ENCODE results near the gene ZNF618.
"Not testable (repeated sequence)": the region's sequence is repeated elsewhere in the genome, so short reads cannot be mapped to it uniquely, and the experiment has no call there.

ZNF618 gene

DNA sequence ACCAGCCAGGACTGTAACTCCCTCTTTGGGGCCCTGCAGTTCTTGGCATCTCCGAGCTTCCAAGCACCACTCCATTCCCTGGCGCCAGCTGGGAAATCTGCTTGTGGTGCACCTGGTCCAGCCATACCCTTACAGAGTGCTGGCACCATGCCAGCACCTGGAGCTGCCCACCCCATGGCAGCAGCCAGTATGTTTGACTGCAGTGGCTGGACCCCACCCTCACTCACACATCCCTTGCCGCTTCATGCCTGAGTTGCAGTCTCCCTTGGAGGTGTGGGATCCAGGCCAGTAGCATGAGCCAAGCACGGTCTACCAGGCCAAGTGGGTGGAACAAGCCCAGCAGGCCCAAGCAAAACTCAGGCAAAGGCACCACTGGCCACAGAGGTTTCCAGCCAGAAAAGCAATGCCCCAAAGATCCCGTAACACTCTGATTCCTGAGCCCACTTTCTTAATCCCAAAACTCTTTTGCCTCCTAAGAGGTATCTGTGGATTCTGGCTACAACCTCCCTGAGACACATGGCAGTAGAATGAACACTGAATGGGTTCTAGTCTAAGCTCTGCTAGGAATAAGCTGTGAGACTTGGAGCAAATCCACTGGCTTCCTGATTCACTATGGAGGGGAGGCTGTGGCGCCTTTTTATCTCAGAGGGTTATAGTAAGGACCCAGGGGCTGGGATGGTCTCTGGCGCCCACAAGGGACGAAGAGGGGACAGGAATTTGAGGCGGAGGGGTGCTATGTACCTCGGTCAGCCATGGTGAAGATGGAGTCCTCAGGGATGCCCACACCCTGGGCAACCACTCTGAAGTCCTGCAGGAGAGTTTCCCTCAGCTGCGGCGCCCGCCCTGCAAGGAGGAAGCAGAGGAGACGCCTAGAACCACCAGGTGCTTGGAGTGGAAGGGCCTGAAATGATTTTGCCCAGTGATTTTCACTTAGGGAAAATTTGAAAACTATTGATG is 196.4 kb downstream of the ZNF618 start:
- no peaks in the 10 kb centered on the region for H3K9me3 Mint-ChIP-seq
- no peak for DNase-seq
- no peaks in the 10 kb centered on the region for H3K4me1 Mint-ChIP-seq
- no peak overlapping the region for H3K27ac Mint-ChIP-seq
- H3K4me3 Mint-ChIP-seq = no peak overlapping the region
- CTCF ChIA-PET = interaction anchor here (0.7 to 2.7 kb wide), 2 partner anchors 10 to 21 kb away, joined by 3 to 12 read pairs; no protein-coding TSS in a partner anchor
- H3K27me3 Mint-ChIP-seq = peaks cover 3% of the 10 kb centered on the region
- H3K36me3 Mint-ChIP-seq = no peaks in the 10 kb centered on the region

DNA sequence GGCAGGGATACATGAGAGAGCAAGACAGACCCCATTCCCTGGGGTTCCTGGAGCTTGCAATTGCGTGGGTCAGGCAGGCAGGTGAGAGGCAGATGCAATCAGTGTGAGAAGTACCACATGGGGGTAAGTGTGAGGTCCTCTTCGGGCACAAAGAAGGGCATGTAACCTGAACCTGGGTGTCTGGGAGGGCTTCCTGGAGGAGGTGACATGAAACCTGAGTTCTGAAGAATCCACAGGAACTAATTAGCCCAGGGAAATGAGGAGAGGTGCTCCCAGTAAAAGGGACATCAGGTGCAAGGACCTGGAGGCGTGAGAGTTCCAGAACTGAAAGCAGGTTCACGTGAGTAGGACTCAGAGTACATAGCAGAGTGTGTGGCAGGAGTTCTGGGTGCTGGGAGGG is 199.5 kb downstream of the ZNF618 start:
- no peaks in the 10 kb centered on the region for H3K36me3 Mint-ChIP-seq
- H3K27ac Mint-ChIP-seq = no peak overlapping the region
- CTCF ChIA-PET = no interaction called here
- peaks cover 5% of the 10 kb centered on the region for H3K27me3 Mint-ChIP-seq
- no peak for DNase-seq
- no peaks in the 10 kb centered on the region for H3K4me1 Mint-ChIP-seq
- H3K9me3 Mint-ChIP-seq = no peaks in the 10 kb centered on the region
- H3K4me3 Mint-ChIP-seq = no peak overlapping the region

DNA sequence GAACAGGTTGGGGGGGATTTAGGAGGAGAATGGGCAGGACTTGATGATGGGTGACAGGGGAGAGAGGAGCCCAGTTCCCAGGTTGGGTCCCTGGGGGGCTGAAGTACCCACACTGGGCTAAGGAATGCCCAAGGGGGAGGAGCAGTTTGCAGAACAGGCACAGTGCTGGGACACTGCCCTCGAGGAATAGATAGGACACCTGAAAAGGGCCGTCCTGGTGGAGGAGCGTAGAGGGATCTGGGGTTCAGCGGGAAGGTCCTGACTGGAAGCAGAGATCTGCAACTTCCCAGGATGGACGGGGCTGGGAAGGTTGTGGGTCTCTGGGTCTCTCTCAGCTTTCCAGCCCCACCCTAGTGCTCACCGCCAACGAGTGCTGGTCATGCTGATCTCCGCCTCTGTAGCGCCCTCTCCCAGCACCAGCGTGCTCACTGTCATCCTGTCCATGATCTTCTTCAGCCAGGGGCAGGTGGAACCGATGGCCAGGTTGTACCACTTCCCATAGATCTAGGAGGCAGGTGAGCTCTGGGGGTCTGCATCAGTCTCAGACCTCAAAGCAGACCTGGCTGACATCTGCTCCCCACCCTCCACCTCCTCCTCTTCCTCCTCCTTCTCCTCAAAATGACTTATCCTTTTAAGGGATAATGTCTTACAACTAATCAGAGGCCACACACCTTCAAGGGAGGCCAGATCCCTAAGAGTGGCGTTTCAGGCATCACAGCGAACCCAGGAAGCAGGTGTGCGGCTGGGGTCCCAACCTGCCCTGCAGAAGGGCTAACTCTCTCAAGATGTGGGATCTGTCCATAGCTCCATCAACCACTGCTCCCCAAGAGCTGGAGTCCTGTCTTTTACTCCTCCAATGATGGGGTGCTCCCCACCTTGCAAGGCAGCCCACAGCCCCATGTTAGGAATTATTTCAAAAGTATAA is 200.4 kb downstream of the ZNF618 start:
- no peaks in the 10 kb centered on the region for H3K4me1 Mint-ChIP-seq
- DNase-seq = no peak
- CTCF ChIA-PET = interaction anchor here (0.6 kb wide), 1 partner anchor 12 kb away, joined by 3 read pairs; no protein-coding TSS in a partner anchor
- H3K4me3 Mint-ChIP-seq = no peak overlapping the region
- H3K27me3 Mint-ChIP-seq = peaks cover 5% of the 10 kb centered on the region
- no peaks in the 10 kb centered on the region for H3K9me3 Mint-ChIP-seq
- no peak overlapping the region for H3K27ac Mint-ChIP-seq
- H3K36me3 Mint-ChIP-seq = no peaks in the 10 kb centered on the region

DNA sequence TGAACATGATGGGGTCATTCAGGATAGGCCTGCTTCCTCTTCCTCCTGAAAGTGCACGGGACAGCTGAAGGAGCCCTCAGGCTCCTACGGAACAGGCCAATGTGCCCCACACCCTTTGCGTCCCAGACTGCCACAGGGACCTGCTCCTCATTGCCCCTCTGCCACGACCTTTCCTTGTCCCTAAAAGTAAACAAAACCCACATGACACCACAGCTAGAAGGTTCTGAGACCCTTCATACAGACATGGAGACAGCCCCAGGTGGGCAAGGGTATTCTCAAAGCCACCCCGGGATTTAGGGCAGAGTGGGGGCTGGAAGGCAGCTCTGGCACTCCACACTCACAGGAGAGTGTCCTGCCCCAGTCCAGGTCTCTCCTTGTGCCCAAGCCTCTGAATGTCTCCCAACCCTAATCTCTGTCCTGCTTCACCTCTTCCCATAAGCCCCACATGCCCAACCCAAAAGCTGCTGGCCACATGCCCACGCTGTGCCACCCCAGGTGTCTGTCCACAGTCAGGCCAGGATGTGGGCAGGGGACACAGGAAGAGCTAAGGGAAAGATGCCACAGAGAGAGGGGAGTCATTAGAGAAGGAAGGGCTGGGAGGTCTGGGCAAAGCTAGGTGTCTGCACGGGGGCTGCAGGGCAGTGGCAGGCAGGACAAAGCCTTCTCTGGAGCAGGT is 201.2 kb downstream of the ZNF618 start:
- DNase-seq = no peak
- CTCF ChIA-PET = interaction anchor here (0.6 kb wide), 1 partner anchor 13 kb away, joined by 3 read pairs; no protein-coding TSS in a partner anchor
- Mint-ChIP-seq H3K36me3 (no peaks in the 10 kb centered on the region), H3K4me3 (no peak overlapping the region), H3K4me1 (no peaks in the 10 kb centered on the region), H3K27me3 (peaks cover 6% of the 10 kb centered on the region), H3K27ac (no peak overlapping the region), H3K9me3 (no peaks in the 10 kb centered on the region)

- no peak for DNase-seq
- Mint-ChIP-seq H3K4me3 (no peak within 1 kb of the TSS), H3K27me3 (peaks cover 10% of the 10 kb centered on the region), H3K9me3 (no peaks in the 10 kb centered on the region), H3K36me3 (no peaks in the 10 kb centered on the region), H3K4me1 (no peaks in the 10 kb centered on the region), H3K27ac (no peak within 1 kb of the TSS)
- CTCF ChIA-PET = no interaction called here
Observed at GRCh38 chr9:114078021-114078780, 202.1 kb downstream of the ZNF618 start, which contains the start of gene AMBP. Gene AMBP, minus strand, starts transcription at chr9:114078300. Its CDS starts 91 bp downstream, at chr9:114078209.

DNA sequence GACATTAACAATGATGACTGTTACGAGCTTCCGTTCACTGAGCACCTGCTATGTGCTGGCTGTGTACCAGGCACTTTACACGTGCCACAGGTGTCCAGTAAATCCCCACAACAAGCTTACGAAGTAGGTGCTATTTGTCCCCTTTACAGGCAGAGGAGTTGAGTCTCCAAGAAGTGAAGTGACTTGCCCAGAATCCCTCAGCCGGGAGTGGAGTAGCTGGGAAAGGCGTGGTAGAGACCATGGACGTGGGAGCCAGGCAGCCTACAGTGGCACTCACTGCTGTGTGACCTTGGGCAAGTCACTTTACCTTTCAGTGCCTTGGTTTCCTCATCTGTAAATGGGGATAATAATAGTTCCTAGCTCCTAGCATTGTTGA is 202.7 kb downstream of the ZNF618 start:
- Mint-ChIP-seq H3K4me3 (no peak overlapping the region), H3K36me3 (no peaks in the 10 kb centered on the region), H3K27me3 (peaks cover 10% of the 10 kb centered on the region), H3K4me1 (no peaks in the 10 kb centered on the region), H3K9me3 (no peaks in the 10 kb centered on the region), H3K27ac (no peak overlapping the region)
- no peak for DNase-seq
- CTCF ChIA-PET = no interaction called here

GRCh38 chr9:114080195-114080772 is 204.2 kb downstream of the ZNF618 start:
- peaks cover 10% of the 10 kb centered on the region for H3K27me3 Mint-ChIP-seq
- DNase-seq = no peak

GRCh38 chr9:114080773-114081440 is 204.8 kb downstream of the ZNF618 start:
- H3K4me1 Mint-ChIP-seq = no peaks in the 10 kb centered on the region
- H3K4me3 Mint-ChIP-seq = no peak overlapping the region
- CTCF ChIA-PET = interaction anchor here (1.3 to 2.1 kb wide), 2 partner anchors 27 to 207 kb away, joined by 3 to 8 read pairs; no protein-coding TSS in a partner anchor
- no peak for DNase-seq
- H3K27me3 Mint-ChIP-seq = peaks cover 10% of the 10 kb centered on the region
- no peaks in the 10 kb centered on the region for H3K36me3 Mint-ChIP-seq
- H3K27ac Mint-ChIP-seq = no peak overlapping the region
- no peaks in the 10 kb centered on the region for H3K9me3 Mint-ChIP-seq

More at GRCh38 chr9:114080195-114080772, 204.2 kb downstream of the ZNF618 start:
- no peak overlapping the region for H3K27ac Mint-ChIP-seq
- H3K4me1 Mint-ChIP-seq = no peaks in the 10 kb centered on the region
- no peaks in the 10 kb centered on the region for H3K36me3 Mint-ChIP-seq
- H3K9me3 Mint-ChIP-seq = no peaks in the 10 kb centered on the region
- CTCF ChIA-PET = interaction anchor here (1.3 kb wide), 1 partner anchor 28 kb away, joined by 3 read pairs; no protein-coding TSS in a partner anchor
- H3K4me3 Mint-ChIP-seq = no peak overlapping the region

GRCh38 chr9:114081441-114082016 is 205.4 kb downstream of the ZNF618 start:
- H3K4me3 Mint-ChIP-seq = no peak overlapping the region
- H3K27me3 Mint-ChIP-seq = peaks cover 10% of the 10 kb centered on the region
- no peak overlapping the region for H3K27ac Mint-ChIP-seq
- no peak for DNase-seq
- H3K9me3 Mint-ChIP-seq = no peaks in the 10 kb centered on the region
- no peaks in the 10 kb centered on the region for H3K4me1 Mint-ChIP-seq
- no peaks in the 10 kb centered on the region for H3K36me3 Mint-ChIP-seq
- CTCF ChIA-PET = interaction anchor here (0.5 to 4.3 kb wide), 9 partner anchors 9 to 206 kb away, joined by 3 to 30 read pairs (median 8); partner anchors contain the start of gene KIF12

DNA sequence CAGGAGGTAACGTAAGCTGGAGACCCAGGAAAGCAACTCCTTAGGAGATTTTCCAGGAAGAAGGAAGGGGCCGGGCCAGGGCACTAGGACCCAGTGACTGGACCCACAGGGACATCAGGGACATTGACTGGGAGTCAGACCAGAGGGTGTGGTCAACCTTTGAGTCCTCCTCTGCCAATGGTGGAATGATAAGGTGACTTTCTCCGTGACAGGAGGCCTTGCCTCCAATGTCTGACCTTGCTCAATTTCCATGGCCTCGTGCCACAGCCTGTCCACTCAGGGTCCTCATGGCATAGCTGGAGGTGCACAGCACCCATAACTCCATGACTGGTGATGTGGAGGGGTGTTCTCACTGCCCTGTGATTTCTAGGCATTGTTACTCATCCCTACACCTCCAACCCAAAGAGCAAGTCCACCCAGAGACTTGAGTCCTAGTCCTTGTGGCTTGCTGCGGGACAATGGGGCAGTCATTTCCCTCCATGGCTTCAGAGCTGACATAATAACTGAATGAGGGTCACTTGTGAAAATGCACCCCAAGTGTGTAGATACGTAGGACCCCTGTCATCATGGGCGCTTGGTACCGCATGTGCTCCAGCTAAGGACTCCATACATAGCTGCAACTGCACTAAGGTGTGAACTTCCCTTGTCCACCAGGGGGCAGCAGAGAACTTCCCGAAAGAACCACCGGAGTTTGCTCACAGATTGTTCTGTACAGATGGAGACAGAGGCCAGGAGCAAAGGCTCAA is 206.1 kb downstream of the ZNF618 start:
- H3K4me1 Mint-ChIP-seq = no peaks in the 10 kb centered on the region
- peak; percentile 89 for DNase-seq
- H3K27me3 Mint-ChIP-seq = peaks cover 9% of the 10 kb centered on the region
- H3K9me3 Mint-ChIP-seq = no peaks in the 10 kb centered on the region
- H3K27ac Mint-ChIP-seq = no peak overlapping the region
- H3K36me3 Mint-ChIP-seq = no peaks in the 10 kb centered on the region
- no peak overlapping the region for H3K4me3 Mint-ChIP-seq
- CTCF ChIA-PET = interaction anchor here (0.5 to 4.3 kb wide), 26 partner anchors 10 to 249 kb away, joined by 3 to 44 read pairs (median 3); partner anchors contain the start of gene KIF12

DNA sequence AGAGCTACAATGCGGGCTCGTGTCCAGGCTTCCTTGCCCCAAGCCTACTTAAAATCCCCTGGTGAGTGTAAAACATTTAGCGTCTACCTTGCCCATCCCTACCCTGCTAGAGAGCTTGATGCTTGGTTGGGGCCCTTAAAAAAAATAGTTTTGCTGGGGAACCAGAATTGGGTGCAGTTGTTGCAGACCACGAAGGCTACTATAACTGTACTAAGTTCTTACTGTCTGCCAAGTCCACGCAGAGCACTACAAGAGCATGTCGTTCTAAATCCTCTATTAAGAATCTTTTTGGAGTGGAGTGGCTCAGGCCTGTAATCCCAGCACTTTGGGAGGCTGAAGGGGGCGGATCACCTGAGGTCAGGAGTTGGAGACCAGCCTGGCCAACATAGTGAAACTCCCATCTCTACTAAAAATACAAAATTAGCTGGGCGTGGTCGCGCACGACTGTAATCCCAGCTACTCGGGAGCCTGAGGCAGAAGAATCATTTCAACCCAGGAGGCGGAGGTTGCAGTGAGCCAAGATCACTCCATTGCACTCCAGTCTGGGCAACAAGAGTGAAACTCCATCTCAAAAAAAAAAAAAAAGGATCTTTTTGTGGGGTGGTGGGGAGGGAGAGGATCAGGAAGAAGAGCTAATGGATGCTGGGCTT is 206.8 kb downstream of the ZNF618 start:
- not testable (repeated sequence) for H3K9me3 Mint-ChIP-seq, DNase-seq, H3K27ac Mint-ChIP-seq, H3K27me3 Mint-ChIP-seq, H3K4me3 Mint-ChIP-seq, H3K36me3 Mint-ChIP-seq, H3K4me1 Mint-ChIP-seq
- CTCF ChIA-PET = interaction anchor here (0.7 to 4.3 kb wide), 23 partner anchors 10 to 250 kb away, joined by 3 to 44 read pairs (median 3); partner anchors contain the start of gene KIF12

Data from activated naive CD4-positive, alpha-beta T cell treated with anti-CD3 and anti-CD28 coated beads, Interleukin-2, amount 10 ng/mL, durations not matched to agents 7 days and 5 days (primary cell).